ENCODE data around the gene HIGD1A.

HIGD1A gene

GRCh38 chr3:42802876-42803413, 1.3 kb downstream of the HIGD1A start:
- no peaks in the 10 kb centered on the region for H3K9me3 ChIP-seq
- no peak overlapping the region for H3K27ac ChIP-seq
- peaks cover 50% of the 10 kb centered on the region for H3K4me1 ChIP-seq
- no peaks in the 10 kb centered on the region for H3K27me3 ChIP-seq
- H3K9ac ChIP-seq = peak overlapping the region; percentile 90
- H3K36me3 ChIP-seq = no peaks in the 10 kb centered on the region
- peaks cover 47% of the 10 kb centered on the region for H4K20me1 ChIP-seq
- no peak for TF ChIP-seq Cebpa-rat (IDR thresholded peaks at IDR 0.05)
- peak overlapping the region; percentile 95 for H3K4me2 ChIP-seq
- H3K4me3 ChIP-seq = peak overlapping the region; percentile 83

- H3K27me3 ChIP-seq = no peaks in the 10 kb centered on the region
- TF ChIP-seq Cebpa-rat (IDR thresholded peaks at IDR 0.05) = no peak
- no peaks in the 10 kb centered on the region for H3K9me3 ChIP-seq
- H3K9ac ChIP-seq = no peak overlapping the region
- H4K20me1 ChIP-seq = peaks cover 47% of the 10 kb centered on the region
- H3K4me1 ChIP-seq = peaks cover 50% of the 10 kb centered on the region
- no peak overlapping the region for H3K4me2 ChIP-seq
- no peak overlapping the region for H3K4me3 ChIP-seq
- no peaks in the 10 kb centered on the region for H3K36me3 ChIP-seq
- no peak overlapping the region for H3K27ac ChIP-seq
Observed at GRCh38 chr3:42801784-42802183, 2.5 kb downstream of the HIGD1A start.

GRCh38 chr3:42801048-42801620, 3.2 kb downstream of the HIGD1A start:
- Histone ChIP-seq H3K4me1 (peaks cover 50% of the 10 kb centered on the region), H4K20me1 (peaks cover 47% of the 10 kb centered on the region), H3K4me2 (peak overlapping the region; percentile 34; the same call in 1 of the 2 replicates), H3K4me3 (no peak overlapping the region), H3K27me3 (no peaks in the 10 kb centered on the region), H3K36me3 (no peaks in the 10 kb centered on the region), H3K27ac (no peak overlapping the region), H3K9ac (no peak overlapping the region), H3K9me3 (no peaks in the 10 kb centered on the region)
- no peak for TF ChIP-seq Cebpa-rat (IDR thresholded peaks at IDR 0.05)

- no peaks in the 10 kb centered on the region for H3K27me3 ChIP-seq
- H3K27ac ChIP-seq = no peak overlapping the region
- no peaks in the 10 kb centered on the region for H3K36me3 ChIP-seq
- no peaks in the 10 kb centered on the region for H3K9me3 ChIP-seq
- H3K4me3 ChIP-seq = no peak overlapping the region
- H3K9ac ChIP-seq = no peak overlapping the region
- no peak for TF ChIP-seq Cebpa-rat (IDR thresholded peaks at IDR 0.05)
- H3K4me1 ChIP-seq = peaks cover 48% of the 10 kb centered on the region
- peaks cover 54% of the 10 kb centered on the region for H4K20me1 ChIP-seq
- H3K4me2 ChIP-seq = peak overlapping the region; percentile 34
Observed at GRCh38 chr3:42800251-42800650, 4.0 kb downstream of the HIGD1A start.

DNA sequence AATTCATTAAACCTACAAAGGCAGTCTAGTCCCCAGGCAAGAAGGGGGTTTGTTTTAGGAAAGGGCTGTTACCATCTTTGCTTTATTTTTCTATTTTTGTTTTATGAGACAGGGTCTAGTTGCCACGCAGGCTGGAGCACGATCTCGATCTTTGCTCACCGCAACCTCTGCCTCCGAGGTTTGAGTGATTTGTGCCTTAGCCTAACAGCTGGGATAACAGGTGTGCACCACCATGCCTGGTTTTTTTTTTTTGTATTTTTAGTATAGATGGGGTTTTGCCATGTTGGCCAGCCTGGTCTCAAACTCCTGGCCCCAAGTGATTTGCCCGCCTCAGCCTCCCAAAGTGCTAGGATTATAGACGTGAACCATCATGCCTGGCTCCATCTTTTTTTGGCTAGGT, 4.9 kb downstream of the HIGD1A start:
- Histone ChIP-seq H3K4me2 (no peak overlapping the region), H3K9me3 (no peaks in the 10 kb centered on the region), H3K9ac (no peak overlapping the region), H3K4me3 (no peak overlapping the region), H3K27me3 (no peaks in the 10 kb centered on the region), H3K4me1 (peaks cover 43% of the 10 kb centered on the region), H3K27ac (no peak overlapping the region), H4K20me1 (peaks cover 59% of the 10 kb centered on the region), H3K36me3 (no peaks in the 10 kb centered on the region)
- no peak for TF ChIP-seq Cebpa-rat (IDR thresholded peaks at IDR 0.05)

- Histone ChIP-seq H3K36me3 (peaks cover 18% of the 10 kb centered on the region), H4K20me1 (peaks cover 38% of the 10 kb centered on the region), H3K4me2 (no peak overlapping the region), H3K27me3 (no peaks in the 10 kb centered on the region), H3K4me1 (peaks cover 22% of the 10 kb centered on the region), H3K27ac (no peak overlapping the region), H3K9me3 (no peaks in the 10 kb centered on the region), H3K4me3 (no peak overlapping the region), H3K9ac (no peak overlapping the region)
- no peak for TF ChIP-seq Cebpa-rat (IDR thresholded peaks at IDR 0.05)
Observed at GRCh38 chr3:42796332-42796885, 7.9 kb downstream of the HIGD1A start.

- Histone ChIP-seq H4K20me1 (peaks cover 38% of the 10 kb centered on the region), H3K4me3 (no peak overlapping the region), H3K27me3 (no peaks in the 10 kb centered on the region), H3K36me3 (peaks cover 18% of the 10 kb centered on the region), H3K4me1 (peaks cover 15% of the 10 kb centered on the region), H3K9ac (no peak overlapping the region), H3K4me2 (no peak overlapping the region), H3K9me3 (no peaks in the 10 kb centered on the region), H3K27ac (no peak overlapping the region)
- no peak for TF ChIP-seq Cebpa-rat (IDR thresholded peaks at IDR 0.05)
Observed at GRCh38 chr3:42795621-42796181, 8.6 kb downstream of the HIGD1A start.

DNA sequence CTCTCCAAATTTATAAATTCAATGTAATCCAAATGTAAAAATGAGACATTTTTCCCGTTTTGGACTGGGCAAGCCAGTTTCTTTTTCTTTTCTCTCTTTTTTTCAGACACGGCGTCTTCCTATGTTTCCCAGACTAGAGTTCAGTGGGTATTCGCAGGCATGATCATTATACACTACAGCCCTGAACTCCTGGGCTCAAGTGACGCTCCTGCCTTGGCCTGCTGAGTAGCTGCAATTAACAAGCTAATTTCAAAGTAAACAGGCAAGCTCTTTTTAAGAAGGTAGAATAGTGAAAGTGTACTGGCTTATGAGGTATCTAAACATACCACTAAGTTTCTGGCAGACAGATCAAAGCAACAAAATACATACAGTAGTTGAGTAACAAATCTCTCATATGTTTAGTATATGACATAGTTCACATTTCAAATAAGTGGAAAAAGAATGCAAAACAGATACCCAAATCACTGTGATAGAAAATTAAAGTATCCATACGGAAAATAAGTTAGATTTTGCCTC, 13.5 kb downstream of the HIGD1A start:
- no peak overlapping the region for H3K9ac ChIP-seq
- H3K36me3 ChIP-seq = peaks cover 42% of the 10 kb centered on the region
- peaks cover 32% of the 10 kb centered on the region; the same call in 1 of the 2 replicates for H4K20me1 ChIP-seq
- no peaks in the 10 kb centered on the region for H3K27me3 ChIP-seq
- H3K4me3 ChIP-seq = no peak overlapping the region
- no peak for TF ChIP-seq Cebpa-rat (IDR thresholded peaks at IDR 0.05)
- no peaks in the 10 kb centered on the region for H3K4me1 ChIP-seq
- no peak overlapping the region for H3K27ac ChIP-seq
- no peaks in the 10 kb centered on the region for H3K9me3 ChIP-seq
- H3K4me2 ChIP-seq = no peak overlapping the region

DNA sequence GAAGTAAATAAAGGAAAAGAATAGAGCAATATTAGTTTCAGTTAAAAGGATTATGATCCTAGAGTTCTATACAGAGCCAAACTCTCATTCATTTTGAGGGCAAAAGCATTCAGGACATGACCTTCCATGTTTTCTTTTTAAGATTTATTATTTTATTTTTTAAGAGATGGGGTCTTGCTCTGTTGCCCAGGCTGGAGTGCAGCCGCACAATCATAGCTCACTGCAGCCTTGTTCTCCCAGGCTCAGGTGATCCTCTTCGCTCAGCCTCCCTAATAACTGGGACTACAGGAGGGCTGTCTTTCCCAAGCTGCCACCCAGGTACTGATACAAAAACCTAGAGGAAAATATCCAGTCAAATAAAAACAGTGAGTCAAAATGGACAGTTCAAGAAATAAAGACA, 17.7 kb downstream of the HIGD1A start:
- Histone ChIP-seq H3K27ac (no peak overlapping the region), H3K4me1 (no peaks in the 10 kb centered on the region), H3K4me3 (no peak overlapping the region), H4K20me1 (peaks cover 20% of the 10 kb centered on the region; the same call in 1 of the 2 replicates), H3K4me2 (no peak overlapping the region), H3K9ac (no peak overlapping the region), H3K27me3 (no peaks in the 10 kb centered on the region), H3K36me3 (peaks cover 45% of the 10 kb centered on the region), H3K9me3 (no peaks in the 10 kb centered on the region)
- no peak for TF ChIP-seq Cebpa-rat (IDR thresholded peaks at IDR 0.05)

- H3K4me1 ChIP-seq = no peaks in the 10 kb centered on the region
- H3K9ac ChIP-seq = no peak overlapping the region
- no peak overlapping the region for H3K4me3 ChIP-seq
- no peak overlapping the region for H3K4me2 ChIP-seq
- H4K20me1 ChIP-seq = peaks cover 16% of the 10 kb centered on the region; the same call in 1 of the 2 replicates
- no peaks in the 10 kb centered on the region for H3K9me3 ChIP-seq
- no peaks in the 10 kb centered on the region for H3K27me3 ChIP-seq
- peaks cover 45% of the 10 kb centered on the region for H3K36me3 ChIP-seq
- no peak for TF ChIP-seq Cebpa-rat (IDR thresholded peaks at IDR 0.05)
- no peak overlapping the region for H3K27ac ChIP-seq
Observed at GRCh38 chr3:42786212-42786611, 18.1 kb downstream of the HIGD1A start.

All from BLaER1 (cell line).